GM12878 (cell line): ENCODE data around the gene SGMS1. TPM values are rescaled to one million over a fixed set of nuclear protein-coding genes. Genes with fewer than 3 reads are reported as not detected.

Experiments used
- ATAC-seq: fragments of 200-7000 bp; cut with Tn5 transposase; 3 replicates; pipeline ENCODE4 v1.9.1; 2020; ENCODE audit warnings: mild to moderate bottlenecking, moderate library complexity
- BruUV-seq: library from RNA; stranded (reverse); fragments of 400-500 nt; replicated peaks from 2 replicates; lab custom pipeline; 2021; lab: Mats Ljungman, UMichigan
- CTCF ChIA-PET: fragments of 300-600 bp; sonication (Branson Sonifier 250); formaldehyde crosslinking; extraction: SDS; loops from one replicate; lab custom pipeline; 2021; ENCODE audit warnings: inconsistent platforms; lab: Yijun Ruan, JAX
- POLR2A ChIA-PET: fragments of 350-600 bp; formaldehyde crosslinking; extraction: SDS; loops from one replicate; lab custom pipeline; 2021; ENCODE audit warnings: inconsistent platforms; lab: Charles Lee
- RAD21 ChIA-PET: fragments of 300-600 bp; sonication (Branson Sonifier 250); formaldehyde crosslinking; loops from one replicate; lab custom pipeline; 2023; ENCODE audit warnings: antibody characterized with exemption; ENCODE audit not compliant: unreplicated experiment; lab: Charles Lee
- SMC1A ChIA-PET: fragments of 300-600 bp; sonication (Branson Sonifier 250); formaldehyde crosslinking; loops from one replicate; lab custom pipeline; 2023; ENCODE audit not compliant: unreplicated experiment, uncharacterized antibody; lab: Charles Lee
- DNase-seq: peaks from one replicate; pipeline ENCODE4 v3.0.0-alpha.2; 2011; ENCODE audit warnings: low read depth, low spot score
- FAIRE-seq: peaks from 3 replicates; lab custom pipeline; 2011; peaks lifted over from hg19 to GRCh38; lab: Jason Lieb, UNC
- H2AFZ ChIP-seq: 2 replicates; pipeline ENCODE4 v1.6.0; 2011; ENCODE audit warnings: low read depth, low read length, control low read depth; ENCODE audit not compliant: control insufficient read depth
- H3K27ac ChIP-seq: 2 replicates; pipeline ENCODE4 v1.5.1; 2011; ENCODE audit warnings: control low read depth; ENCODE audit not compliant: control insufficient read depth, insufficient read depth
- H3K27me3 ChIP-seq, 2 experiments: replicated peaks in 1 of 2; 2 replicates each; pipeline versions ENCODE4 v1.6.0 to v1.6.1; 2011; ENCODE audit warnings: low read length in 1 of 2; ENCODE audit not compliant: control insufficient read depth in 2 of 2, insufficient read depth in 2 of 2
- H3K36me3 ChIP-seq, 2 experiments: 2 replicates each; pipeline ENCODE4 v1.5.1; 2011; ENCODE audit warnings: low read length in 1 of 2; ENCODE audit not compliant: control insufficient read depth in 2 of 2, insufficient read depth in 2 of 2
- H3K4me1 ChIP-seq: 2 replicates; pipeline ENCODE4 v1.6.1; 2011; ENCODE audit warnings: mild to moderate bottlenecking, low read length, moderate library complexity, mixed read lengths; ENCODE audit not compliant: control insufficient read depth, insufficient read depth
- H3K4me2 ChIP-seq: 2 replicates; pipeline ENCODE4 v1.6.0; 2011; ENCODE audit warnings: control low read depth; ENCODE audit not compliant: control insufficient read depth, insufficient read depth
- H3K4me3 ChIP-seq: fragments of 200-600 bp; sonication (generic); 2 replicates; pipeline ENCODE4 v1.5.1; 2016
- H3K79me2 ChIP-seq: 2 replicates; pipeline ENCODE4 v1.6.0; 2011; ENCODE audit warnings: low read length; ENCODE audit not compliant: control insufficient read depth, insufficient read depth
- H3K9ac ChIP-seq: 2 replicates; pipeline ENCODE4 v1.8.0; 2011; ENCODE audit warnings: low read length, control low read depth, mixed read lengths; ENCODE audit not compliant: control insufficient read depth, insufficient read depth
- H3K9me3 ChIP-seq: replicated peaks from 3 replicates; pipeline ENCODE4 v1.5.1; 2011; ENCODE audit warnings: mild to moderate bottlenecking, low read length; ENCODE audit not compliant: control insufficient read depth, insufficient read depth
- H4K20me1 ChIP-seq: 2 replicates; pipeline ENCODE4 v1.6.0; 2011; ENCODE audit not compliant: control insufficient read depth, insufficient read depth
- EZH2 ChIP-seq: IDR thresholded peaks from 2 replicates; pipeline ENCODE4 v1.6.1; 2012; ENCODE audit warnings: low read depth, mild to moderate bottlenecking, control low read depth, inconsistent platforms, low read length, borderline replicate concordance; ENCODE audit not compliant: control insufficient read depth
- FOXM1 ChIP-seq: IDR thresholded peaks from 2 replicates; pipeline ENCODE4 v1.6.1; 2012; ENCODE audit warnings: low read depth, mild to moderate bottlenecking, inconsistent platforms, low read length, moderate library complexity
- GABPA ChIP-seq: IDR thresholded peaks from 2 replicates; pipeline ENCODE4 v1.6.1; 2014; ENCODE audit warnings: antibody characterized with exemption, low read depth, mild to moderate bottlenecking, inconsistent platforms
- GATAD2B ChIP-seq: fragments of 450-650 bp; conservative IDR thresholded peaks from 2 replicates; pipeline ENCODE4 v1.6.1; 2017; ENCODE audit warnings: low read depth, mild to moderate bottlenecking, moderate library complexity
- IRF5 ChIP-seq: fragments of 450-650 bp; IDR thresholded peaks from 2 replicates; pipeline ENCODE4 v1.6.1; 2017; ENCODE audit warnings: borderline replicate concordance
- RCOR1 ChIP-seq: conservative IDR thresholded peaks from 2 replicates; pipeline ENCODE4 v1.6.1; 2012; ENCODE audit warnings: low read depth, low read length, improper control_type of control experiment
- TBL1XR1 ChIP-seq: IDR thresholded peaks from 2 replicates; pipeline ENCODE4 v1.6.1; 2012; ENCODE audit warnings: low read depth, low read length, improper control_type of control experiment
- TCF12 ChIP-seq: IDR thresholded peaks from 2 replicates; pipeline ENCODE4 v1.6.1; 2011; ENCODE audit warnings: low read depth, mild to moderate bottlenecking, low read length
- TCF7 ChIP-seq: IDR thresholded peaks from 2 replicates; pipeline ENCODE4 v1.6.1; 2014; ENCODE audit warnings: antibody characterized with exemption, borderline replicate concordance
- ZNF384 ChIP-seq: IDR thresholded peaks from 2 replicates; pipeline ENCODE4 v1.6.1; 2012; ENCODE audit warnings: low read depth, mild to moderate bottlenecking, low read length, improper control_type of control experiment, borderline replicate concordance
- ZSCAN29 ChIP-seq: fragments of 450-650 bp; IDR thresholded peaks from 2 replicates; pipeline ENCODE4 v1.6.1; 2017; ENCODE audit warnings: mild to moderate bottlenecking, moderate library complexity
- WGBS: methylation state at CpG from one replicate; pipeline ENCODE4 v1.1.6; 2016; ENCODE audit warnings: low lambda C conversion rate; ENCODE audit not compliant: insufficient replicate concordance, insufficient coverage; ENCODE audit errors: missing lambda C conversion rate; 5-methylcytosine and 5-hydroxymethylcytosine counted together
- in situ Hi-C: fragments of 300-500 bp; cut with MboI; formaldehyde crosslinking; loops from 9 replicates; pipeline ENCODE4 v1.14.3; 2018; ENCODE audit warnings: mixed read lengths
- intact Hi-C: fragments of 100-400 bp; cut with micrococcal nuclease; formaldehyde crosslinking; loops from one replicate; pipeline ENCODE4 v1.14.2; 2022; ENCODE audit not compliant: unreplicated experiment
- polyA plus RNA-seq, 11 experiments: library from polyadenylated mRNA; depleted of rRNA in 4 of 11; unstranded in 6 of 11; stranded (reverse) in 5 of 11; fragments of >200 nt; fragmentation: Nextera tagmentation in 4 of 11; fragmentation: Illumina TruSeq in 1 of 11; extraction: Ambion mirVana in 4 of 11; extraction: Trizol in 1 of 11; gene quantifications; 1 replicate in 1 of 11; 2 replicates in 10 of 11; pipeline versions ENCODE4 v1.2.1 to v1.2.3, GENCODE V29; 2011 to 2016; ENCODE audit warnings: inconsistent platforms in 2 of 11, missing spikeins in 2 of 11, low read depth in 1 of 11
- total RNA-seq, 4 experiments: library from RNA; depleted of rRNA in 3 of 4; stranded (reverse); fragments of >200 nt in 3 of 4; fragmentation: Illumina TruSeq in 1 of 4; extraction: Trizol in 1 of 4; gene quantifications; 2 replicates each; pipeline versions ENCODE4 v1.2.1 to v1.2.3, GENCODE V29; 2013 to 2021
- TF ChIP-seq, protein P1 (sequence below): fragments of 450-650 bp; IDR thresholded peaks from 2 replicates; pipeline ENCODE4 v1.6.1; 2016; ENCODE audit warnings: mild to moderate bottlenecking, moderate library complexity, borderline replicate concordance
- TF ChIP-seq, protein P2 (sequence below), 3 experiments: IDR thresholded peaks in 2 of 3; conservative IDR thresholded peaks in 1 of 3; 2 replicates each; pipeline ENCODE4 v1.5.1; 2011; ENCODE audit warnings: low read depth in 3 of 3, low read length in 3 of 3, mild to moderate bottlenecking in 3 of 3, control low read depth in 2 of 3, moderate library complexity in 2 of 3, inconsistent platforms in 1 of 3, mixed read lengths in 1 of 3; ENCODE audit not compliant: control insufficient read depth in 2 of 3, insufficient read depth in 1 of 3; ENCODE audit errors: extremely low read depth in 1 of 3

Gene SGMS1
- total and polyA plus RNA-seq, 10 of the 15 experiments (the other 5 are each of a cell fraction or from before 2014, with no cell fraction given): 1.4 to 14.5 (median 4.9) TPM

DNA sequence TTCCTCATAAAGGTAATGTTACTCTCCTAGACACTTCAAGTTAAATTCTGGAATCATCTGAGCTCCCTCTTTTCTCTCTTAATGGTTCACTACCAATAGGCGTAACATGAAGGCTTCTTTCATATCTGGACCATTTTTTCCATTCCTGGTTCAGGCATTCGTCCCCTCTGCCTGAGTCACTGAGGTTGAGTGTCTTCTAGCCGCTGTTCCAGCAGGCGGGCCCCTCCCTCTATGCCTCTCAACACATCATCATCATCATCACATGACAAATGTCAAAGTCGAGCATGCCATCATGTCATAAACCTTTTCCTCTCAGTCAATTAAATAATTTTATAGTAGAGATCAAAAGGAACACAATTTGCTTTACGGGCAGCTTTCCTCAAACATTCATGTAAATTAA lies 203.6 kb downstream of the SGMS1 start (continued):
- no peak for TF ChIP-seq ZNF384
- TF ChIP-seq, protein P1, sequence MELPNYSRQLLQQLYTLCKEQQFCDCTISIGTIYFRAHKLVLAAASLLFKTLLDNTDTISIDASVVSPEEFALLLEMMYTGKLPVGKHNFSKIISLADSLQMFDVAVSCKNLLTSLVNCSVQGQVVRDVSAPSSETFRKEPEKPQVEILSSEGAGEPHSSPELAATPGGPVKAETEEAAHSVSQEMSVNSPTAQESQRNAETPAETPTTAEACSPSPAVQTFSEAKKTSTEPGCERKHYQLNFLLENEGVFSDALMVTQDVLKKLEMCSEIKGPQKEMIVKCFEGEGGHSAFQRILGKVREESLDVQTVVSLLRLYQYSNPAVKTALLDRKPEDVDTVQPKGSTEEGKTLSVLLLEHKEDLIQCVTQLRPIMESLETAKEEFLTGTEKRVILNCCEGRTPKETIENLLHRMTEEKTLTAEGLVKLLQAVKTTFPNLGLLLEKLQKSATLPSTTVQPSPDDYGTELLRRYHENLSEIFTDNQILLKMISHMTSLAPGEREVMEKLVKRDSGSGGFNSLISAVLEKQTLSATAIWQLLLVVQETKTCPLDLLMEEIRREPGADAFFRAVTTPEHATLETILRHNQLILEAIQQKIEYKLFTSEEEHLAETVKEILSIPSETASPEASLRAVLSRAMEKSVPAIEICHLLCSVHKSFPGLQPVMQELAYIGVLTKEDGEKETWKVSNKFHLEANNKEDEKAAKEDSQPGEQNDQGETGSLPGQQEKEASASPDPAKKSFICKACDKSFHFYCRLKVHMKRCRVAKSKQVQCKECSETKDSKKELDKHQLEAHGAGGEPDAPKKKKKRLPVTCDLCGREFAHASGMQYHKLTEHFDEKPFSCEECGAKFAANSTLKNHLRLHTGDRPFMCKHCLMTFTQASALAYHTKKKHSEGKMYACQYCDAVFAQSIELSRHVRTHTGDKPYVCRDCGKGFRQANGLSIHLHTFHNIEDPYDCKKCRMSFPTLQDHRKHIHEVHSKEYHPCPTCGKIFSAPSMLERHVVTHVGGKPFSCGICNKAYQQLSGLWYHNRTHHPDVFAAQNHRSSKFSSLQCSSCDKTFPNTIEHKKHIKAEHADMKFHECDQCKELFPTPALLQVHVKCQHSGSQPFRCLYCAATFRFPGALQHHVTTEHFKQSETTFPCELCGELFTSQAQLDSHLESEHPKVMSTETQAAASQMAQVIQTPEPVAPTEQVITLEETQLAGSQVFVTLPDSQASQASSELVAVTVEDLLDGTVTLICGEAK: no peak

GRCh38 chr10:50419756-50420155 lies 204.0 kb downstream of the SGMS1 start:
- RAD21 ChIA-PET: interaction anchor here (0.8 to 3.0 kb wide), 13 partner anchors 8 to 205 kb away, joined by 3 to 14 read pairs (median 5); no protein-coding TSS in a partner anchor
- no peaks in the 10 kb centered on the region for H3K36me3 ChIP-seq
- intact Hi-C loops: loop anchor here (5.0 kb wide), 2 partner anchors 57 to 72 kb away; no protein-coding TSS in a partner anchor
- no peak overlapping the region for H3K4me3 ChIP-seq
- H3K27me3 ChIP-seq: no peaks in the 10 kb centered on the region
- in situ Hi-C loops: no loop called here
- POLR2A ChIA-PET: interaction anchor here (0.7 to 1.8 kb wide), 5 partner anchors 13 to 117 kb away, joined by 3 to 6 read pairs (median 4); no protein-coding TSS in a partner anchor
- H3K27ac ChIP-seq: no peak overlapping the region
- no peak overlapping the region for H2AFZ ChIP-seq
- peaks cover 45% of the 10 kb centered on the region for H3K79me2 ChIP-seq
- FAIRE-seq (no peak), ATAC-seq (no peak), DNase-seq (no peak)
- CTCF ChIA-PET: interaction anchor here (0.9 to 5.4 kb wide), 20 partner anchors 10 to 228 kb away, joined by 3 to 31 read pairs (median 5); no protein-coding TSS in a partner anchor
- no peaks in the 10 kb centered on the region for H4K20me1 ChIP-seq
- peak overlapping the region; percentile 2; the same call in 1 of the 2 replicates for H3K4me2 ChIP-seq
- no TSS peak for BruUV-seq
- SMC1A ChIA-PET: interaction anchor here (0.6 to 7.2 kb wide), 27 partner anchors 8 to 201 kb away, joined by 3 to 78 read pairs (median 6); no protein-coding TSS in a partner anchor
- no peak overlapping the region for H3K9ac ChIP-seq
- peaks cover 28% of the 10 kb centered on the region for H3K4me1 ChIP-seq
- 76% methylated on average over 3 of the region's 3 CpGs for WGBS
- no peaks in the 10 kb centered on the region for H3K9me3 ChIP-seq
- no peak for TF ChIP-seq TCF12
- TF ChIP-seq IRF5: no peak
- no peak for TF ChIP-seq RCOR1
- no peak for TF ChIP-seq GABPA
- no peak for TF ChIP-seq TBL1XR1
- no peak for TF ChIP-seq TCF7
- TF ChIP-seq, protein P2, sequence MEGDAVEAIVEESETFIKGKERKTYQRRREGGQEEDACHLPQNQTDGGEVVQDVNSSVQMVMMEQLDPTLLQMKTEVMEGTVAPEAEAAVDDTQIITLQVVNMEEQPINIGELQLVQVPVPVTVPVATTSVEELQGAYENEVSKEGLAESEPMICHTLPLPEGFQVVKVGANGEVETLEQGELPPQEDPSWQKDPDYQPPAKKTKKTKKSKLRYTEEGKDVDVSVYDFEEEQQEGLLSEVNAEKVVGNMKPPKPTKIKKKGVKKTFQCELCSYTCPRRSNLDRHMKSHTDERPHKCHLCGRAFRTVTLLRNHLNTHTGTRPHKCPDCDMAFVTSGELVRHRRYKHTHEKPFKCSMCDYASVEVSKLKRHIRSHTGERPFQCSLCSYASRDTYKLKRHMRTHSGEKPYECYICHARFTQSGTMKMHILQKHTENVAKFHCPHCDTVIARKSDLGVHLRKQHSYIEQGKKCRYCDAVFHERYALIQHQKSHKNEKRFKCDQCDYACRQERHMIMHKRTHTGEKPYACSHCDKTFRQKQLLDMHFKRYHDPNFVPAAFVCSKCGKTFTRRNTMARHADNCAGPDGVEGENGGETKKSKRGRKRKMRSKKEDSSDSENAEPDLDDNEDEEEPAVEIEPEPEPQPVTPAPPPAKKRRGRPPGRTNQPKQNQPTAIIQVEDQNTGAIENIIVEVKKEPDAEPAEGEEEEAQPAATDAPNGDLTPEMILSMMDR (IDR thresholded peaks at IDR 0.05 in 2 of 3, conservative IDR thresholded peaks at IDR 0.05 in 1 of 3; ENCODE audit: control insufficient read depth in 2 of 3, extremely low read depth in 1 of 3, insufficient read depth in 1 of 3, low read depth in 3 of 3, low read length in 3 of 3): no peak
- TF ChIP-seq ZSCAN29: no peak
- no peak for TF ChIP-seq EZH2
- no peak for TF ChIP-seq GATAD2B
- TF ChIP-seq FOXM1: no peak
